AG08396 (cell line): ENCODE data around the gene DCAF6.

Experiments
- DNase-seq: peaks from one replicate; pipeline ENCODE4 v3.0.0; 2012; ENCODE audit warnings: low spot score, mixed read lengths

The DCAF6 gene

DNA sequence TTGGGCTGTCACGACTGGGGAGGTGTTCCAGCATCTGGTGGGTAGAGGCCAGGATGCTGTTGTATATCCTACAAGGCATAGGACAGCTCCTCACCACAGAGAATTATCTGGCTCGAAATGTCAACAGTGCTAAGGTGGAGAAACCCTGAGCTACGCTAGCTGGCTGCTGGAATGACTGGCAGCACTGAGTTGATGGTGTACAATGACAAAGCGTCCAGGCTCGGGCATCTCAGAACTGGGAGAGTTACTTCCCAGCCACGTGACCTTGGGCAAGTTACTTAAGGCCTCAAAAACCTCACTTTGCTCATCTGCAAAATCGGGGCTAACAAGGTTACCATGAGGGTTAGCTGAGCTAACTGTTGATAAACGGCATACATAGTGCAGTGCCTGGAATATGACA, 164.9 kb downstream of the DCAF6 start:
- no peak for DNase-seq

GRCh38 chr1:168102487-168102886, 166.0 kb downstream of the DCAF6 start:
- DNase-seq: no peak

- DNase-seq: no peak
Measured at GRCh38 chr1:168104535-168104934, 168.1 kb downstream of the DCAF6 start.

GRCh38 chr1:168105846-168106245, 169.4 kb downstream of the DCAF6 start:
- DNase-seq: no peak

DNA sequence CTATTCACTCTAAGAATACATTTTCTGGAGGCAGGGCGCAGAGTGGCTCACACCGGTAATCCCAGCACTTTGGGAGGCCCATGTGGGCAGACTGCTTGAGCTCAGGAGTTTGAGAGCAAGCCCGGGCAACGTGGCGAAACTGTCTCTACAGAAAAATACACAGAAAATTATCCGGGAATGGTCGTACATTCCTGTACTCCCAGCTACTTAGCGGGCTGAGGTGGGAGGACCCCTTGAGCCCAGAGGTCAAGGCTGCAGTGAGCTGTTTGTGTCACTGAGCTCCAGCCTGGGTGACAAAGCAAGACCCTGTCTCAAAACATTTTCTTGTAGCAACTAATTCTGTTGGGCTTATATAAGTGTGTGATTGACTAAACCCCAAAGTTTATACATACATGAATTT, 169.8 kb downstream of the DCAF6 start:
- DNase-seq: no peak

DNA sequence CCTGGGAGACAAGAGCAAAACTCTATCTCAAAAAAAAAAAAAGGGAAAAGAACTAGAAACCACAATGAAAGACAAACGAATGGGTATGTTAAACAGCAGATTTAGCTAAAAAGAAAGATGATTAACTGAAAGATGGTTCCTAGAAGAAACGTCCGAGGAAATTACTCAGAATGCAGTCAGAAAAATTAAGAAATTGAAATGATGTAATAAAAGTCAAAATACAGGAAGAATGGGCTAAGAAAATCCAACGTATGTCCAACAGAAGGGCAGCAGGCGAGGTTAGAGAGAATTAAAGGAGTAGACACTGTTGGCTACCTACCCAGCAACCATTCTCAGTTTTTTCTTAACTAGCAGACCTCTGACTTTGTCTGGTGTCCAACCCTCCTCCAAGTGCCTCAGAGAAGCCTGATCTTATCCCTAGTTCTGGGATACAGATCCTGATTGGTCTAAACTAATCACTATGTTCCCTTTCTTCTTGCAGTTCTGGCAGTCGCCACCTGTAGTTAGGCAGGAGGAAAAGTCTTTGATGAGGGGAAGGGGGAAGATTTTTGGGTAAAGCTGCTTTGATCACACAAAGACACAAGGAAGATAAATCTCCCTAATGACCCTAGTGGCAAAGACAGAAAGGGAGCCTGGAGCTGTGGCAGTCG, 174.5 kb downstream of the DCAF6 start:
- no peak for DNase-seq

DNA sequence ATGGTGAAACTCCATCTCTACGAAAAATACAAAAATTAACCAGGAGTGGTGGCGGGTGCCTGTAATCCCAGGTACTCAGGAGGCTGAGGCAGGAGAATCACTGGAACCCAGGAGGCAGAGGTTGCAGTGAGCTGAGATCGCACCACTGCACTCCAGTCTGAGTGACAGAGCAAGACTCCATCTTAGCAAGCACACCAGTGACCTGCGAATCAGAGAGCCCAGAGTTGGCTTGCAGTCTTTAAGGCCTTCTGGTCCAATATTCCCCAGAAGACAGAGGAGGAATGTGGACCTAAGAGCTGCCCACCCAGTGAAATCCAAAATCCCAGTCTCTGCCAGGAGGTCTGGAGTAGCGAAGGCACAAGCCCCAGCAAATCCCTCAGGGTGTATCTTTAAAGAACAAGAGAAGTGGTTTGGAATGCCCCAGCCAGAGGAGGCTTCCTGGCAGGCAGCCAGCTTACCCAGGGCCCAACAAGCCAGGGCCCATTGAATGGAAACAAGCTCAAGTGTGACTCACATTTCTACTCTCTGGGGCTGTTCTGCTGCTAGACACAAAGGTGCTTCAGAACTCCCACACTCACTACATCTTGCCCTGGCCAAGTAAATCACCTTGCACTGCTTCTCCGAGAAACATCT, 176.3 kb downstream of the DCAF6 start:
- DNase-seq: peak; percentile 63

DNA sequence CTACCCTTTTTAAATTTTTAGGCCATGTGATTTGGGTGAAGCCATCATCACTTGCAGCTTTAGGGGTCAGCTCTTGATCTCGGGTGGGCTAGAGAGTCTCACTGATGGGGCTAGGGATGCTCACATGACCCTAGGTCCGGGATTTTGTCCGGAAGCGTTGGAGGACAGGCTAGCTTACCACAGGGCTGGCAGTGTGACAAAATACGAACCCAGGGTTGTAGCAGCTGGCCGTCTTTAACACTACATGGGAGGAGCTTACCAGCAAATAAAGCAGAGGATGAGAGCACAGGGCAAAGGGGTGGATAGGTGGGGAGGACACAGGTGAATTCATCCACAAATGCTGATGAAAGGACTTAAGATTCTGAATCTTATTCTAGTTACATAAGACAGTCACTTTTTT, 178.4 kb downstream of the DCAF6 start:
- no peak for DNase-seq

- DNase-seq: no peak
Measured at GRCh38 chr1:168116327-168116799, 179.9 kb downstream of the DCAF6 start.

DNA sequence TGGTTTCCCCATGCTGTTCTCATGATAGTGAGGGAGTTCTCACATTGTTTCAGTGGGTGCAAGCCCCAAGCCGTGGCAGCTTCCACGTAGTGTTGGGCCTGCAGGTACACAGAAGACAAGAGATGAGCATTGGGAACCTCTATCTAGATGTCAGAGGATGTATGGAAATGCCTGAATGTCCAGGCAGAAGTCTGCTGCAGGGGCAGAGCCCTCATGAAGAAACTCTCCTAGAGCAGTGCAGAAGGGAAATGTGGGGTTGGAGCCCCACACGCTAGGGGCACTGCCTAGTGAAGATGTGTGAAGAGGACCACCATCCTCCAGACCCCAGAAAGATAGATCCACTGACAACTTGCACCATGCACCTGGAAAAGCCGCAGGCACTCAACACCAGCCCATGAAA, 183.3 kb downstream of the DCAF6 start:
- DNase-seq: no peak

DNA sequence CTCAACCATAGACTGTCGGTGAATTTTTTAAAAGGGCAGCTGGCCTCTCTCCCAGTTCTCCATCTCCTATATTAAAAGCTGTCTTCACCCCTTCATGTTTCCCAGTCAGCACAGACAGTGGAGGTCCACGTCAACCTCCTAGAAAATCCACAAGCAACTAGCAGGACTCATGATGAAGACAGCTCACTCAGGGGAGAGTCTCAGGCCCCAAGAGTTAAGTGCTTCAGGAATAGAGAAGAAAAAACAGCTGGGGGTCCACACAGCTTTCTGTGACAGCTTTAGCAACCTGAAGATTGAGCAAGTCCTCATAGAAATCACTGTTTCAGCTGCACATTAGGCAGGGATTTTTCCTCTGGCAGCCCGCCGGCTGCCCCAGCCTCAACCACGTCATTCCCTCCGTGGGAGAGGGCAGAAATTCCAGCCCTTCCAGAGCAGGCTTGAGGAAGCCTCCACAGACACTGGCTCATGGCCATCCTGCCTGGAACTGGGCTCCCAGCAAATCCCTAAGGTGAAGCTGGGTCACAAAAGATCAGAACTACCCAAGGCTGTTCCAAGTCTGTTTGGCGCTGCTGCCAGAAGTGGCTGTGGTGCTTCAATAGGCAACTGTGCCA, 185.0 kb downstream of the DCAF6 start:
- peak; percentile 90 for DNase-seq

DNA sequence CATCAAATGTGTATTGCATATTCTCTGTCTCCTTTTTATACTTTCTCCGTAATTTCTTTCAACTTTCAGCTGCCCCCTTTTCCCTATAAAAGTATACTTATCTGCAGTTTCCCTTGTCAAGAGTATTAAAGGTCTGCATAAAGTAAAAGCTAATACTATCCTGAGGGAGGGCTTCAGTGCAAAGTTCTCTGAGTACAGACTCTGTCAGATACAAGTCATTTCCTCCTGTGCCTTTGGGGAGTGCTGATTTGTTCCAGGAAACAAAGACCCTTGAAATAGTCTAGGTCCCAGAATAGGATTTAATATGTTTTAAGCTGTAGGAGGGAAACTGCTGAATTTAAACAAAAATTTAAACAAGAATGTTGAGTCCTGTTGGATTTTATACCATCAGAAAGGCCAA, 188.6 kb downstream of the DCAF6 start:
- no peak for DNase-seq
